ENCODE results near the gene PHF13.

Gene PHF13

DNA sequence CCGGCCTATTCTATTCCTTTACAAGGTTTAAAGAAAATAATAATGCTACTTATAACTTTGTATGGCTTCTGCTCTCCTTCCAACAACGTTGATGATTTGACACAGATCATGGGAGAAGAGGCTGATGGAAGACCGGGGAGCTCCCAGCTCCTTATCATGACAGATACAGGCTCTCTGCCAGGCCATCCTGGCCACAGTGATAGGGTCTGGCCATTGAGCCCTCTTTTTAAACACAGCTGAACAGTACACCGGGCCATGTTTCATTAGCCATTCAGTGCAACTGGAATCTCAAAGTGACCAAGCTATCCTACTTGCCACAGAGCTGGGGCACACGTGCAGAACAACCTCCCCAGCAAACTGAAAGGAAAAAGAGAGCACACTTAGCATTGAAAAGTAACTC, 53.2 kb downstream of the PHF13 start:
- DNase-seq (ENCODE audit: low read depth): no peak

DNA sequence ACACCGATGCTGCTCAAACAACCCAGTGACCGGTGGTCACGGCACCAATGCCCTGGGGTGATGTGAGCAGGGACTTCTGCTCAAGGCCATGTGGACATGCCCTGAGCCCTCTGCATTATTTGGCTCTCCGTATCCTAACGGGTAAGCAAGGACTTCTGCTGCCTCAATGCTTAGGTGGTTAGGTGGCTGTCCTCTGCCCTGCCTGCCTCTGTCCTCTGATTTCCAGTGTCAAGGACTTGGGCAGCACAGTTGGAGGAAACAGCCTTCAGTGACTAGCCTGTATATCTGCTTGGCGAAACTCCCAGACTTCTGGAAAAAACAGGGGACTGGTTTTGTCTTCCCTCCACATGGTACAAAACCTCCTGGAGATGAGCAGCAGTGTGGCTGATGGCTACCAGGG, 53.6 kb downstream of the PHF13 start:
- DNase-seq (ENCODE audit: low read depth): no peak

DNA sequence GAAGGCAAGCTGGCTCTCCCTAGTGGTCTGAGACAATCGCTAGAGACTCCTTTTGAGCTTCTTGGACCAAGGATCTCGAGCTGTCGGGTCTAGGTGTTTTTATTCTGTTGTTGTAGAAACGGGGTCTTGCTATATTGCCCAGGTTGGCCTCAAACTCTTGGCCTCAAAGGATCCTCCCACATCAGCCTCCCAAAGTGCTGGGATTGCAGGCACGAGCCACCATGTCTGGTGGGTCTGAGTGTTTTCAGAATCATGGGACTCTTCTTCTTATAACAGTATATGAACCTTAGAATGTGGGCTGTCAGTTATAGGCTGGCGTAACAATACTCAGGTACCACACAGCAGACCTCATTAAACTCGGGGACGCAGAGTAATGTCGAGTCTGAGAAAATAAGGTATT, 55.0 kb downstream of the PHF13 start:
- no peak for DNase-seq (ENCODE audit: low read depth)

- no peak for DNase-seq (ENCODE audit: low read depth)
These were observed 59.0 kb downstream of the PHF13 start for GRCh38 chr1:6672558-6672957.
